Neuronal stem cell (in vitro differentiated cells): Measurements from ENCODE around the gene XNDC1N.

Experiments
- DNase-seq: peaks from one replicate; pipeline ENCODE4 v3.0.0-alpha.2; 2013; ENCODE audit warnings: low spot score
- H2AFZ ChIP-seq: one replicate; pipeline ENCODE4 v1.6.1; 2013; ENCODE audit warnings: mild to moderate bottlenecking, low read length, inconsistent platforms
- H2AK5ac ChIP-seq: 2 replicates; pipeline ENCODE4 v1.6.1; 2013; ENCODE audit warnings: low read depth, mild to moderate bottlenecking, inconsistent platforms, low read length, moderate library complexity, mixed read lengths
- H2BK120ac ChIP-seq: 2 replicates; pipeline ENCODE4 v1.6.1; 2013; ENCODE audit warnings: low read depth, mild to moderate bottlenecking, inconsistent platforms, low read length, moderate library complexity, mixed read lengths
- H2BK12ac ChIP-seq: one replicate; pipeline ENCODE4 v1.6.1; 2013; ENCODE audit warnings: low read length, inconsistent platforms
- H2BK15ac ChIP-seq: 2 replicates; pipeline ENCODE4 v1.6.1; 2013; ENCODE audit warnings: mild to moderate bottlenecking, low read length, inconsistent platforms, mixed read lengths
- H2BK5ac ChIP-seq: one replicate; pipeline ENCODE4 v1.6.1; 2013; ENCODE audit warnings: inconsistent platforms, mild to moderate bottlenecking, low read length, moderate library complexity
- H3K14ac ChIP-seq: one replicate; pipeline ENCODE4 v1.6.1; 2013; ENCODE audit warnings: low read length, inconsistent platforms
- H3K18ac ChIP-seq: 2 replicates; pipeline ENCODE4 v1.6.1; 2013; ENCODE audit warnings: low read length, inconsistent platforms
- H3K23ac ChIP-seq: 2 replicates; pipeline ENCODE4 v1.6.1; 2013; ENCODE audit warnings: low read depth, mild to moderate bottlenecking, mixed read lengths, low read length, inconsistent platforms; ENCODE audit not compliant: poor library complexity
- H3K27ac ChIP-seq: replicated peaks from 3 replicates; pipeline ENCODE4 v1.5.1; 2013; ENCODE audit warnings: low read length, inconsistent platforms
- H3K27me3 ChIP-seq, 3 experiments: 2 replicates each; pipeline ENCODE4 v1.6.1; 2013; ENCODE audit warnings: low read length in 3 of 3, mild to moderate bottlenecking in 2 of 3, inconsistent platforms in 1 of 3, low read depth in 1 of 3, mixed read lengths in 1 of 3, moderate library complexity in 1 of 3; ENCODE audit not compliant: control insufficient read depth in 3 of 3, insufficient read depth in 3 of 3
- H3K36me3 ChIP-seq, 2 donors: replicated peaks in 1 of 2; 2 replicates each; pipeline ENCODE4 v1.6.1; 2013; ENCODE audit warnings: low read length in 2 of 2; ENCODE audit not compliant: control insufficient read depth in 2 of 2, insufficient read depth in 2 of 2
- H3K4ac ChIP-seq: 2 replicates; pipeline ENCODE4 v1.6.1; 2013; ENCODE audit warnings: inconsistent platforms, mild to moderate bottlenecking, low read length, moderate library complexity
- H3K4me1 ChIP-seq, 2 donors: 1 replicate in 1 of 2; 2 replicates in 1 of 2; pipeline ENCODE4 v1.6.1; 2013; ENCODE audit warnings: low read length in 2 of 2, low read depth in 1 of 2; ENCODE audit not compliant: control insufficient read depth in 2 of 2, insufficient read depth in 1 of 2
- H3K4me2 ChIP-seq: one replicate; pipeline ENCODE4 v1.6.1; 2013; ENCODE audit warnings: mild to moderate bottlenecking, low read length, inconsistent platforms; ENCODE audit not compliant: insufficient read depth, poor library complexity, severe bottlenecking
- H3K4me3 ChIP-seq, 2 donors: 2 replicates each; pipeline ENCODE4 v1.5.1; 2013; ENCODE audit warnings: low read length in 2 of 2, mild to moderate bottlenecking in 2 of 2, inconsistent platforms in 1 of 2, moderate library complexity in 1 of 2
- H3K79me1 ChIP-seq: one replicate; pipeline ENCODE4 v1.6.1; 2013; ENCODE audit warnings: low read depth, mild to moderate bottlenecking, inconsistent platforms, low read length, moderate library complexity
- H3K9ac ChIP-seq: one replicate; pipeline ENCODE4 v1.6.1; 2013; ENCODE audit warnings: mild to moderate bottlenecking, low read depth, low read length, inconsistent platforms; ENCODE audit not compliant: poor library complexity
- H3K9me3 ChIP-seq, 2 donors: replicated peaks in 1 of 2; 2 replicates each; pipeline versions ENCODE3 to v1.6.1; 2013; ENCODE audit warnings: low read length in 2 of 2, mild to moderate bottlenecking in 2 of 2, inconsistent platforms in 1 of 2, low read depth in 1 of 2, mixed read lengths in 1 of 2, moderate library complexity in 1 of 2; ENCODE audit not compliant: control insufficient read depth in 2 of 2, insufficient read depth in 1 of 2
- H4K8ac ChIP-seq: one replicate; pipeline ENCODE4 v1.6.1; 2013; ENCODE audit warnings: low read depth, mild to moderate bottlenecking, inconsistent platforms, low read length, moderate library complexity
- H4K91ac ChIP-seq: one replicate; pipeline ENCODE4 v1.6.1; 2013; ENCODE audit warnings: low read length, low read depth, mild to moderate bottlenecking, inconsistent platforms; ENCODE audit not compliant: poor library complexity
- WGBS, 2 donors: extraction: QIAGEN DNeasy Blood & Tissue Kit; methylation state at CpG; one replicate each; pipeline ENCODE4 v1.1.7; 2013; ENCODE audit warnings: missing lambda C conversion rate in 2 of 2, mixed read lengths in 1 of 2; ENCODE audit not compliant: insufficient read length in 2 of 2, insufficient replicate concordance in 1 of 2; ENCODE audit errors: extremely low coverage in 2 of 2; 5-methylcytosine and 5-hydroxymethylcytosine counted together

Gene XNDC1N

GRCh38 chr11:71928737-71929443 lies 496 bp upstream of the XNDC1N start, which contains the start of gene RNF121:
TSS of gene RNF121 (plus strand) at chr11:71929046. CDS start at chr11:71929062, 16 bp downstream.
- H2AFZ ChIP-seq, result peak within 1 kb of the TSS; percentile 94
- H3K27ac ChIP-seq, result peak within 1 kb of the TSS; percentile 76
- peak within 1 kb of the TSS; percentile 81 for H3K4me2 ChIP-seq
- no peak within 1 kb of the TSS for H2BK120ac ChIP-seq
- no peak within 1 kb of the TSS for H3K4ac ChIP-seq
- H2BK15ac ChIP-seq, result no peak within 1 kb of the TSS
- peaks cover 5 to 6% of the 10 kb centered on the region in 2 donors for H3K4me1 ChIP-seq
- H3K4me3 ChIP-seq, result peak within 1 kb of the TSS; percentile 71 to 88
- H3K18ac ChIP-seq, result peak within 1 kb of the TSS; percentile 63
- H3K36me3 ChIP-seq, result peaks cover 2 to 18% of the 10 kb centered on the region in 2 donors
- no CpG with 5 or more reads among the region's 32 CpGs for WGBS, 2 donors
- peak within 1 kb of the TSS; percentile 68 for H2BK5ac ChIP-seq
- H4K8ac ChIP-seq, result peak within 1 kb of the TSS; percentile 73
- no peak within 1 kb of the TSS for H4K91ac ChIP-seq
- DNase-seq, result peak; percentile 95
- H2BK12ac ChIP-seq, result no peak within 1 kb of the TSS
- H3K9me3 ChIP-seq, result no peaks in the 10 kb centered on the region
- H3K27me3 ChIP-seq, result no peaks in the 10 kb centered on the region
- peaks cover 7% of the 10 kb centered on the region for H3K79me1 ChIP-seq
- peak within 1 kb of the TSS; percentile 95 for H3K9ac ChIP-seq
- no peak within 1 kb of the TSS for H2AK5ac ChIP-seq
- peak within 1 kb of the TSS; percentile 95 for H3K23ac ChIP-seq
- no peak within 1 kb of the TSS for H3K14ac ChIP-seq

- Histone ChIP-seq H2AK5ac (no peak overlapping the region), H3K14ac (no peak overlapping the region), H3K4ac (no peak overlapping the region), H2BK120ac (no peak overlapping the region), H2BK15ac (no peak overlapping the region), H3K9me3 (no peaks in the 10 kb centered on the region), H2AFZ (no peak overlapping the region), H3K27ac (no peak overlapping the region), H4K8ac (no peak overlapping the region), H3K4me1 (no peaks in the 10 kb centered on the region), H3K27me3 (no peaks in the 10 kb centered on the region), H3K4me3 (no peak overlapping the region), H4K91ac (no peak overlapping the region), H3K9ac (no peak overlapping the region), H2BK12ac (no peak overlapping the region), H3K4me2 (no peak overlapping the region), H3K23ac (no peak overlapping the region), H3K18ac (no peak overlapping the region), H2BK5ac (no peak overlapping the region), H3K79me1 (no peaks in the 10 kb centered on the region), H3K36me3 (peaks cover 6 to 61% of the 10 kb centered on the region in 2 donors)
- WGBS, 2 donors, result no CpG with 5 or more reads among the region's 9 CpGs
- no peak for DNase-seq
Observed at GRCh38 chr11:71917646-71918140, 10.7 kb downstream of the XNDC1N start.

DNA sequence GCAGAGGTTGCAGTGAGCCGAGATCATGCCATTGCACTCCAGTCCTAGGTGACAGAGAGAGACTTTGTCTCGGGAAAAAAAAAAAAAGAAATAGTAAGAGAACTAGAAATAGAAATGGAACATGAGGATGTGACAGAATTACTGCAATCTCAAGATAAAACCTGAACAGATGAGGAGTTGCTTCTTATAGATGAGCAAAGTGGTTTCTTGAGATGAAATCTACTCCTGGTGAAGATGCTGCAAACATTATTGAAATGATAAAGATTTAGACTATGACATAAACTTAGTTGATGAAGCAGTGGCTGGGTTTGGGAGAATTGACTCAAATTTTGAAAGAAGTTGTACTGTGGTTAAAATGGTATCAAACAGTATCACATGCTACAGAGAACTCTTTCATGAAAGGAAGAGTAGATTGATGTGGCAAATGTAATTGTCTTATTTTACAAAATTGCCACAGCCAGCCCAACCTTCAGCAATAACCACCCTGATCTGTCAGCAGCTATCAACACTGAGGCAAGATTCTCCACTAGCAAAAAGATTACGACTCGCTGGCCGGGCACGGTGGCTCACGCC lies 13.7 kb downstream of the XNDC1N start:
- no peak overlapping the region for H3K23ac ChIP-seq
- H2BK120ac ChIP-seq, result no peak overlapping the region
- H2BK12ac ChIP-seq, result no peak overlapping the region
- H2BK15ac ChIP-seq, result no peak overlapping the region
- no CpG with 5 or more reads among the region's 7 CpGs for WGBS, 2 donors
- H3K27me3 ChIP-seq, result no peaks in the 10 kb centered on the region
- H2BK5ac ChIP-seq, result no peak overlapping the region
- no peak overlapping the region for H3K9ac ChIP-seq
- H3K27ac ChIP-seq, result no peak overlapping the region
- no peak overlapping the region for H3K14ac ChIP-seq
- H4K91ac ChIP-seq, result no peak overlapping the region
- no peak overlapping the region for H4K8ac ChIP-seq
- H3K4me2 ChIP-seq, result no peak overlapping the region
- H3K4me3 ChIP-seq, result no peak overlapping the region
- H3K79me1 ChIP-seq, result no peaks in the 10 kb centered on the region
- no peak overlapping the region for H2AK5ac ChIP-seq
- no peaks in the 10 kb centered on the region for H3K9me3 ChIP-seq
- DNase-seq, result no peak
- H3K36me3 ChIP-seq, result peaks cover 6 to 58% of the 10 kb centered on the region in 2 donors
- H3K4me1 ChIP-seq, result no peaks in the 10 kb centered on the region
- no peak overlapping the region for H3K4ac ChIP-seq
- no peak overlapping the region for H3K18ac ChIP-seq
- H2AFZ ChIP-seq, result no peak overlapping the region

GRCh38 chr11:71913756-71914526 lies 14.5 kb downstream of the XNDC1N start:
- no peak overlapping the region for H3K4me2 ChIP-seq
- H3K27ac ChIP-seq, result no peak overlapping the region
- no peak for DNase-seq

More at GRCh38 chr11:71913756-71914526, 14.5 kb downstream of the XNDC1N start:
- Histone ChIP-seq H2BK12ac (no peak overlapping the region), H3K9me3 (no peaks in the 10 kb centered on the region), H2BK15ac (no peak overlapping the region), H3K14ac (no peak overlapping the region), H2AK5ac (no peak overlapping the region), H3K23ac (no peak overlapping the region), H4K91ac (no peak overlapping the region), H3K36me3 (peaks cover 6 to 58% of the 10 kb centered on the region in 2 donors), H3K4me1 (no peaks in the 10 kb centered on the region), H3K79me1 (no peaks in the 10 kb centered on the region), H2BK5ac (no peak overlapping the region), H2BK120ac (no peak overlapping the region), H3K9ac (no peak overlapping the region), H3K4ac (no peak overlapping the region), H2AFZ (no peak overlapping the region), H3K4me3 (no peak overlapping the region), H4K8ac (no peak overlapping the region), H3K18ac (no peak overlapping the region), H3K27me3 (no peaks in the 10 kb centered on the region)
- no CpG with 5 or more reads among the region's 5 CpGs for WGBS, 2 donors
